Tibial nerve (tissue), 4 donors: ENCODE data around the gene WARS2. TPM values are rescaled to one million over a fixed set of nuclear protein-coding genes. Genes with fewer than 3 reads are reported as not detected.

Experiments
- DNase-seq, 2 donors: peaks; one replicate each; pipeline ENCODE4 v3.0.0-alpha.2; 2019; ENCODE audit warnings: low spot score in 2 of 2
- H3K27ac ChIP-seq, 4 donors: fragments of 200-600 bp; sonication (generic) in 3 of 4; one replicate each; pipeline ENCODE4 v1.5.1; 2017 to 2019; ENCODE audit warnings: mild to moderate bottlenecking in 1 of 4
- H3K27me3 ChIP-seq, 2 donors: fragments of 200-600 bp; sonication (generic) in 1 of 2; one replicate each; pipeline versions ENCODE4 v1.5.1 to v1.6.0; 2017 to 2019
- H3K36me3 ChIP-seq, 3 donors: fragments of 200-600 bp; sonication (generic); one replicate each; pipeline ENCODE4 v1.5.1; 2018 to 2019
- H3K4me1 ChIP-seq, 4 donors: fragments of 200-600 bp; sonication (generic) in 3 of 4; one replicate each; pipeline ENCODE4 v1.5.1; 2017 to 2019
- H3K4me3 ChIP-seq, 4 donors: fragments of 200-600 bp; sonication (generic) in 3 of 4; one replicate each; pipeline ENCODE4 v1.5.1; 2017 to 2019; ENCODE audit warnings: mild to moderate bottlenecking in 1 of 4, moderate library complexity in 1 of 4
- H3K9me3 ChIP-seq, 4 donors: fragments of 200-600 bp; sonication (generic) in 3 of 4; one replicate each; pipeline ENCODE4 v1.5.1; 2017 to 2019
- CTCF ChIP-seq, 5 experiments: fragments of 200-600 bp in 3 of 5; fragments of 450-650 bp in 2 of 5; sonication (generic) in 3 of 5; IDR thresholded peaks; one replicate each; pipeline ENCODE4 v1.5.1; 2016 to 2019; ENCODE audit warnings: antibody characterized with exemption in 5 of 5, mild to moderate bottlenecking in 3 of 5, moderate library complexity in 2 of 5
- EP300 ChIP-seq, 2 donors: sonication (generic); formaldehyde crosslinking; IDR thresholded peaks; one replicate each; pipeline ENCODE4 v1.6.1; 2017; ENCODE audit warnings: antibody characterized with exemption in 2 of 2, mild to moderate bottlenecking in 1 of 2
- POLR2A ChIP-seq, 2 donors: fragments of 450-650 bp; IDR thresholded peaks; one replicate each; pipeline ENCODE4 v1.6.1; 2017; ENCODE audit warnings: antibody characterized with exemption in 2 of 2, mild to moderate bottlenecking in 2 of 2, moderate library complexity in 2 of 2
- WGBS, 2 donors: methylation state at CpG; one replicate each; pipeline ENCODE4 v1.1.5; 2018; 5-methylcytosine and 5-hydroxymethylcytosine counted together
- total RNA-seq, 4 donors: library from RNA; depleted of rRNA; stranded (reverse); fragments of >200 nt; gene quantifications; one replicate each; pipeline ENCODE4 v1.1.0, GENCODE V29; 2016

Gene WARS2
- total RNA-seq, 4 donors from 2014 or later: 18.9 to 31.0 (median 22.0) TPM

GRCh38 chr1:118985640-118986554 lies 154.6 kb downstream of the WARS2 start:
- peak overlapping the region; percentile 28 to 67 (median 56) for H3K4me3 ChIP-seq
- no peak for DNase-seq
- peak overlapping the region; percentile 69 to 93 (median 82) for H3K27ac ChIP-seq
- no peaks in the 10 kb centered on the region for H3K36me3 ChIP-seq
- no peaks in the 10 kb centered on the region for H3K9me3 ChIP-seq
- WGBS, 2 donors: 6 to 9% methylated on average over 34 of the region's 34 CpGs
- H3K4me1 ChIP-seq: peaks cover 0 to 70% (median 13%) of the 10 kb centered on the region in 4 donors
- peaks cover 0 to 99% of the 10 kb centered on the region in 2 donors for H3K27me3 ChIP-seq
- TF ChIP-seq CTCF (IDR thresholded peaks at IDR 0.05) (no peak), EP300 (IDR thresholded peaks at IDR 0.05) (no peak), POLR2A (IDR thresholded peaks at IDR 0.05) (no peak)

GRCh38 chr1:118984722-118985639 lies 155.5 kb downstream of the WARS2 start:
- no peak for DNase-seq
- Histone ChIP-seq H3K27ac (peak overlapping the region; percentile 69 to 93 (median 82)), H3K9me3 (no peaks in the 10 kb centered on the region), H3K4me3 (peak overlapping the region; percentile 28 to 67 (median 56)), H3K27me3 (peaks cover 0 to 99% of the 10 kb centered on the region in 2 donors), H3K36me3 (no peaks in the 10 kb centered on the region), H3K4me1 (peaks cover 0 to 75% (median 13%) of the 10 kb centered on the region in 4 donors)
- peak in 1 of 2 donors; percentile 4 for TF ChIP-seq EP300 (IDR thresholded peaks at IDR 0.05)
- no peak for TF ChIP-seq CTCF (IDR thresholded peaks at IDR 0.05)
- TF ChIP-seq POLR2A (IDR thresholded peaks at IDR 0.05): no peak
- WGBS, 2 donors: 14 to 15% methylated on average over 48 of the region's 48 CpGs

GRCh38 chr1:118984086-118984721 lies 156.2 kb downstream of the WARS2 start:
- no peak for DNase-seq
- Histone ChIP-seq H3K9me3 (no peaks in the 10 kb centered on the region), H3K27me3 (peaks cover 0 to 100% of the 10 kb centered on the region in 2 donors), H3K36me3 (no peaks in the 10 kb centered on the region), H3K27ac (peak overlapping the region in 3 of 4 donors; percentile 72 to 93 (median 91)), H3K4me3 (peak overlapping the region; percentile 28 to 67 (median 56)), H3K4me1 (peaks cover 0 to 78% (median 15%) of the 10 kb centered on the region in 4 donors)
- 8 to 25% methylated on average over 9 to 43 of the region's 43 CpGs for WGBS, 2 donors
- TF ChIP-seq EP300 (IDR thresholded peaks at IDR 0.05) (peak in 1 of 2 donors; percentile 51), POLR2A (IDR thresholded peaks at IDR 0.05) (no peak), CTCF (IDR thresholded peaks at IDR 0.05) (no peak)

GRCh38 chr1:118983558-118984041 lies 156.9 kb downstream of the WARS2 start:
- WGBS, 2 donors: 30 to 46% methylated on average over 22 of the region's 22 CpGs

More at GRCh38 chr1:118983558-118984041, 156.9 kb downstream of the WARS2 start:
- Histone ChIP-seq H3K36me3 (no peaks in the 10 kb centered on the region), H3K4me3 (peak overlapping the region in 3 of 4 donors; percentile 50 to 67 (median 63)), H3K4me1 (peaks cover 0 to 77% (median 15%) of the 10 kb centered on the region in 4 donors), H3K9me3 (no peaks in the 10 kb centered on the region), H3K27ac (peak overlapping the region in 2 of 4 donors; percentile 91 to 93), H3K27me3 (peaks cover 0 to 100% of the 10 kb centered on the region in 2 donors)
- DNase-seq: no peak
- TF ChIP-seq EP300 (IDR thresholded peaks at IDR 0.05) (no peak), CTCF (IDR thresholded peaks at IDR 0.05) (no peak), POLR2A (IDR thresholded peaks at IDR 0.05) (no peak)
